ENCODE results near the gene UMAD1. TPM values are rescaled to one million over a fixed set of nuclear protein-coding genes. Genes with fewer than 3 reads are reported as not detected.
A peak's percentile ranks its signal among the peaks of the same experiment; 100 is the strongest.

Gene UMAD1
- total RNA-seq, 1 donor from 2014 or later, result 10.0 TPM

- Mint-ChIP-seq H3K4me1 (peaks cover 21% of the 10 kb centered on the region), H3K4me3 (no peak overlapping the region), H3K27ac (peak overlapping the region; percentile 63), H3K9me3 (peaks cover 14% of the 10 kb centered on the region), H3K36me3 (peaks cover 5% of the 10 kb centered on the region), H3K27me3 (ENCODE audit: low read depth) (no peaks in the 10 kb centered on the region)
- DNase-seq (ENCODE audit: low spot score in 2 of 2, unreplicated experiment in 2 of 2), result no peak
- TF ChIP-seq CTCF (IDR thresholded peaks at IDR 0.05; ENCODE audit: unreplicated experiment), result no peak
These were observed 23.7 kb downstream of the UMAD1 start for GRCh38 chr7:7664291-7664690.

- Mint-ChIP-seq H3K4me1 (peaks cover 21% of the 10 kb centered on the region), H3K36me3 (no peaks in the 10 kb centered on the region), H3K4me3 (no peak overlapping the region), H3K27ac (no peak overlapping the region), H3K9me3 (peaks cover 7% of the 10 kb centered on the region), H3K27me3 (ENCODE audit: low read depth) (no peaks in the 10 kb centered on the region)
- DNase-seq (ENCODE audit: low spot score in 2 of 2, unreplicated experiment in 2 of 2), result no peak
- TF ChIP-seq CTCF (IDR thresholded peaks at IDR 0.05; ENCODE audit: unreplicated experiment), result no peak
These were observed 24.5 kb downstream of the UMAD1 start for GRCh38 chr7:7665031-7665430.

- no peaks in the 10 kb centered on the region for H3K36me3 Mint-ChIP-seq
- H3K27ac Mint-ChIP-seq, result no peak overlapping the region
- H3K4me1 Mint-ChIP-seq, result peaks cover 21% of the 10 kb centered on the region
- no peak for TF ChIP-seq CTCF (IDR thresholded peaks at IDR 0.05; ENCODE audit: unreplicated experiment)
- H3K9me3 Mint-ChIP-seq, result no peaks in the 10 kb centered on the region
- no peak overlapping the region for H3K4me3 Mint-ChIP-seq
- H3K27me3 Mint-ChIP-seq (ENCODE audit: low read depth), result no peaks in the 10 kb centered on the region
- no peak for DNase-seq (ENCODE audit: low spot score in 2 of 2, unreplicated experiment in 2 of 2)
These were observed 26.6 kb downstream of the UMAD1 start for GRCh38 chr7:7667187-7667586.

GRCh38 chr7:7668706-7669105, 28.2 kb downstream of the UMAD1 start:
- peaks cover 2% of the 10 kb centered on the region for H3K36me3 Mint-ChIP-seq
- no peak for TF ChIP-seq CTCF (IDR thresholded peaks at IDR 0.05; ENCODE audit: unreplicated experiment)
- no peaks in the 10 kb centered on the region for H3K9me3 Mint-ChIP-seq
- H3K4me3 Mint-ChIP-seq, result no peak overlapping the region
- DNase-seq (ENCODE audit: low spot score in 2 of 2, unreplicated experiment in 2 of 2), result no peak
- H3K4me1 Mint-ChIP-seq, result peaks cover 14% of the 10 kb centered on the region
- no peaks in the 10 kb centered on the region for H3K27me3 Mint-ChIP-seq (ENCODE audit: low read depth)
- H3K27ac Mint-ChIP-seq, result no peak overlapping the region

GRCh38 chr7:7670490-7670889, 29.9 kb downstream of the UMAD1 start:
- H3K27me3 Mint-ChIP-seq (ENCODE audit: low read depth), result no peaks in the 10 kb centered on the region
- H3K9me3 Mint-ChIP-seq, result no peaks in the 10 kb centered on the region
- no peak overlapping the region for H3K27ac Mint-ChIP-seq
- no peak for TF ChIP-seq CTCF (IDR thresholded peaks at IDR 0.05; ENCODE audit: unreplicated experiment)
- no peak for DNase-seq (ENCODE audit: low spot score in 2 of 2, unreplicated experiment in 2 of 2)
- H3K4me1 Mint-ChIP-seq, result peaks cover 2% of the 10 kb centered on the region
- H3K36me3 Mint-ChIP-seq, result peaks cover 5% of the 10 kb centered on the region
- H3K4me3 Mint-ChIP-seq, result no peak overlapping the region

GRCh38 chr7:7671361-7671760, 30.8 kb downstream of the UMAD1 start:
- Mint-ChIP-seq H3K4me3 (no peak overlapping the region), H3K9me3 (no peaks in the 10 kb centered on the region), H3K4me1 (no peaks in the 10 kb centered on the region), H3K27ac (no peak overlapping the region), H3K27me3 (ENCODE audit: low read depth) (no peaks in the 10 kb centered on the region), H3K36me3 (peaks cover 10% of the 10 kb centered on the region)
- TF ChIP-seq CTCF (IDR thresholded peaks at IDR 0.05; ENCODE audit: unreplicated experiment), result no peak
- no peak for DNase-seq (ENCODE audit: low spot score in 2 of 2, unreplicated experiment in 2 of 2)
